Panc1 (cell line): ENCODE results near the gene SLC6A6.

Experiments
- CTCF ChIP-seq: fragments of 450-650 bp; IDR thresholded peaks from 2 replicates; pipeline ENCODE4 v1.5.1; 2017; ENCODE audit warnings: mild to moderate bottlenecking
- POLR2AphosphoS5 ChIP-seq: IDR thresholded peaks from 2 replicates; pipeline ENCODE4 v1.6.1; 2012; ENCODE audit warnings: mild to moderate bottlenecking, low read depth, low read length, moderate library complexity
- REST ChIP-seq, 2 experiments: IDR thresholded peaks; 2 replicates each; pipeline ENCODE4 v1.6.1; 2011 to 2012; ENCODE audit warnings: low read depth in 2 of 2, control low read depth in 1 of 2, low read length in 1 of 2, mild to moderate bottlenecking in 1 of 2, moderate library complexity in 1 of 2; ENCODE audit not compliant: insufficient read depth in 1 of 2
- SIN3A ChIP-seq: IDR thresholded peaks from 2 replicates; pipeline ENCODE4 v1.6.1; 2012; ENCODE audit warnings: low read depth, mild to moderate bottlenecking, low read length, moderate library complexity, borderline replicate concordance; ENCODE audit not compliant: insufficient read depth

- TF ChIP-seq CTCF, result no peak
- TF ChIP-seq REST (IDR thresholded peaks at IDR 0.05; ENCODE audit: insufficient read depth in 1 of 2, low read depth in 2 of 2, low read length in 1 of 2), result no peak
- no peak for TF ChIP-seq POLR2AphosphoS5
- TF ChIP-seq SIN3A, result no peak
Measured at GRCh38 chr3:14362890-14363289, 39.5 kb upstream of the SLC6A6 start.
